Fibroblast of villous mesenchyme (primary cell): ENCODE data around the gene OR5P2. TPM values are rescaled to one million over a fixed set of nuclear protein-coding genes. Genes with fewer than 3 reads are reported as not detected.

ENCODE experiments used
- DNase-seq: peaks from one replicate; pipeline ENCODE4 v3.0.0-alpha.2; 2010; ENCODE audit warnings: low read depth
- H3K4me3 ChIP-seq: 2 replicates; pipeline ENCODE4 v1.5.1; 2011; ENCODE audit warnings: low read depth, mild to moderate bottlenecking, low read length
- total RNA-seq: library from RNA; depleted of rRNA; stranded (reverse); fragments of >200 nt; gene quantifications from 2 replicates; pipeline ENCODE4 v1.2.3, GENCODE V29; 2012
- TF ChIP-seq, protein P1 (sequence below): IDR thresholded peaks from 2 replicates; pipeline ENCODE4 v1.5.1; 2012; ENCODE audit warnings: low read depth, mild to moderate bottlenecking, low read length; ENCODE audit not compliant: insufficient read depth

OR5P2 gene, protein sequence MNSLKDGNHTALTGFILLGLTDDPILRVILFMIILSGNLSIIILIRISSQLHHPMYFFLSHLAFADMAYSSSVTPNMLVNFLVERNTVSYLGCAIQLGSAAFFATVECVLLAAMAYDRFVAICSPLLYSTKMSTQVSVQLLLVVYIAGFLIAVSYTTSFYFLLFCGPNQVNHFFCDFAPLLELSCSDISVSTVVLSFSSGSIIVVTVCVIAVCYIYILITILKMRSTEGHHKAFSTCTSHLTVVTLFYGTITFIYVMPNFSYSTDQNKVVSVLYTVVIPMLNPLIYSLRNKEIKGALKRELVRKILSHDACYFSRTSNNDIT
- total RNA-seq = under 0.01 TPM in 1 of 2 replicates, not detected in the other

- H3K4me3 ChIP-seq = no peak within 1 kb of the TSS
- DNase-seq = no peak
- TF ChIP-seq, protein P1, sequence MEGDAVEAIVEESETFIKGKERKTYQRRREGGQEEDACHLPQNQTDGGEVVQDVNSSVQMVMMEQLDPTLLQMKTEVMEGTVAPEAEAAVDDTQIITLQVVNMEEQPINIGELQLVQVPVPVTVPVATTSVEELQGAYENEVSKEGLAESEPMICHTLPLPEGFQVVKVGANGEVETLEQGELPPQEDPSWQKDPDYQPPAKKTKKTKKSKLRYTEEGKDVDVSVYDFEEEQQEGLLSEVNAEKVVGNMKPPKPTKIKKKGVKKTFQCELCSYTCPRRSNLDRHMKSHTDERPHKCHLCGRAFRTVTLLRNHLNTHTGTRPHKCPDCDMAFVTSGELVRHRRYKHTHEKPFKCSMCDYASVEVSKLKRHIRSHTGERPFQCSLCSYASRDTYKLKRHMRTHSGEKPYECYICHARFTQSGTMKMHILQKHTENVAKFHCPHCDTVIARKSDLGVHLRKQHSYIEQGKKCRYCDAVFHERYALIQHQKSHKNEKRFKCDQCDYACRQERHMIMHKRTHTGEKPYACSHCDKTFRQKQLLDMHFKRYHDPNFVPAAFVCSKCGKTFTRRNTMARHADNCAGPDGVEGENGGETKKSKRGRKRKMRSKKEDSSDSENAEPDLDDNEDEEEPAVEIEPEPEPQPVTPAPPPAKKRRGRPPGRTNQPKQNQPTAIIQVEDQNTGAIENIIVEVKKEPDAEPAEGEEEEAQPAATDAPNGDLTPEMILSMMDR = no peak
Observed at GRCh38 chr11:7796842-7797241, at the start of gene OR5P2. Gene OR5P2, minus strand, starts transcription at chr11:7796942. Its CDS starts 0 bp downstream, at chr11:7796942.

- TF ChIP-seq, protein P1 = no peak
- DNase-seq = no peak
- no peak overlapping the region for H3K4me3 ChIP-seq
Observed at GRCh38 chr11:7846003-7846402, 49.3 kb upstream of the OR5P2 start.

- H3K4me3 ChIP-seq = no peak overlapping the region
- no peak for DNase-seq
- TF ChIP-seq, protein P1 = no peak
Observed at GRCh38 chr11:7844986-7845385, 48.2 kb upstream of the OR5P2 start.

GRCh38 chr11:7844521-7844920 lies 47.8 kb upstream of the OR5P2 start:
- no peak for DNase-seq
- no peak overlapping the region for H3K4me3 ChIP-seq
- TF ChIP-seq, protein P1 = no peak

DNA sequence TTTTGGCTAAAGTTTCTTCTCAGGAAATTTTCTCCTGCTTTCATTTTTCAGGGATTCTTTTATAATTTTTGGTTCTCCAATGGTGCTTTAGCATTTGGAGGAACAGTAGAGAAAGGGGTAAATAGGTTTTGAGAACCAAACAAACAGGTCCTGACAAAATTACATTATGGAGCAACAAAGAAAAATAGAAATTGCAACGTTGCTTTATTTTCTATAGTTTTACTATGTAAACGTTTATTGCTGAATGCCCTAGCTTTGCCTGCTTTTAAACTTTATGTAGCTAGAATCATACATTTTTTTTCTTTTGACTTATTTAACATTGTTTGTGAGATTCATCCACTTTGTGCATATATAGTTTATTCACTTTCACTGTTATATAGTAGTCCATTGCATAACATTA lies 43.8 kb upstream of the OR5P2 start:
- no peak for DNase-seq
- TF ChIP-seq, protein P1 = no peak
- H3K4me3 ChIP-seq = no peak overlapping the region

GRCh38 chr11:7833527-7833926 lies 36.8 kb upstream of the OR5P2 start:
- no peak for DNase-seq
- no peak overlapping the region for H3K4me3 ChIP-seq
- TF ChIP-seq, protein P1 = no peak

- DNase-seq = no peak
- H3K4me3 ChIP-seq = no peak within 1 kb of the TSS
- TF ChIP-seq, protein P1 = no peak
Observed at GRCh38 chr11:7830740-7831139, 34.0 kb upstream of the OR5P2 start, which contains the start of gene OR5P3. Gene OR5P3, minus strand, starts transcription at chr11:7830840.
